Spleen (tissue), 11 donors: Measurements from ENCODE around the gene ITPR1. TPM values are rescaled to one million over a fixed set of nuclear protein-coding genes. Genes with fewer than 3 reads are reported as not detected.
A peak's percentile ranks its signal among the peaks of the same experiment; 100 is the strongest.

Experiments used
- DNase-seq: peaks from one replicate; pipeline ENCODE4 v3.0.0-alpha.2; 2020
- H3K27ac ChIP-seq, 8 donors: fragments of 200-600 bp; sonication (generic) in 7 of 8; 1 replicate in 4 of 8; 2 replicates in 4 of 8; pipeline versions ENCODE4 v1.5.0 to v1.8.0; 2016 to 2021; ENCODE audit warnings: inconsistent platforms in 4 of 8, mild to moderate bottlenecking in 4 of 8, moderate library complexity in 1 of 8
- H3K27me3 ChIP-seq, 7 donors: fragments of 200-600 bp; sonication (generic) in 6 of 7; replicated peaks in 1 of 7; 1 replicate in 4 of 7; 2 replicates in 3 of 7; pipeline versions ENCODE4 v1.5.0 to v1.8.0; 2016 to 2021; ENCODE audit warnings: inconsistent platforms in 3 of 7, mild to moderate bottlenecking in 1 of 7
- H3K36me3 ChIP-seq, 6 donors: fragments of 200-600 bp; sonication (generic) in 5 of 6; 1 replicate in 4 of 6; 2 replicates in 2 of 6; pipeline versions ENCODE4 v1.5.0 to v1.8.0; 2016 to 2021; ENCODE audit warnings: inconsistent platforms in 2 of 6
- H3K4me1 ChIP-seq, 6 donors: fragments of 200-600 bp; sonication (generic) in 5 of 6; 1 replicate in 3 of 6; 2 replicates in 3 of 6; pipeline versions ENCODE4 v1.5.0 to v1.8.0; 2016 to 2021; ENCODE audit warnings: inconsistent platforms in 3 of 6
- H3K4me3 ChIP-seq, 8 donors: fragments of 200-600 bp; sonication (generic) in 7 of 8; 1 replicate in 4 of 8; 2 replicates in 4 of 8; pipeline versions ENCODE4 v1.5.0 to v1.8.0; 2016 to 2021; ENCODE audit warnings: inconsistent platforms in 4 of 8, mild to moderate bottlenecking in 4 of 8, moderate library complexity in 2 of 8
- H3K9me3 ChIP-seq, 8 donors: fragments of 200-600 bp; sonication (generic) in 7 of 8; 1 replicate in 4 of 8; 2 replicates in 4 of 8; pipeline versions ENCODE4 v1.5.0 to v1.8.0; 2016 to 2021; ENCODE audit warnings: inconsistent platforms in 4 of 8
- CTCF ChIP-seq, 11 experiments: fragments of 200-600 bp in 7 of 11; fragments of 450-650 bp in 4 of 11; sonication (generic) in 4 of 11; IDR thresholded peaks in 8 of 11; conservative IDR thresholded peaks in 3 of 11; 1 replicate in 7 of 11; 2 replicates in 4 of 11; pipeline versions ENCODE4 v1.4.0 to v1.8.0; 2016 to 2021; ENCODE audit warnings: antibody characterized with exemption in 11 of 11, inconsistent platforms in 4 of 11, mild to moderate bottlenecking in 1 of 11
- POLR2A ChIP-seq, 3 donors: fragments of 450-650 bp; IDR thresholded peaks; one replicate each; pipeline ENCODE4 v1.5.1; 2017; ENCODE audit warnings: antibody characterized with exemption in 3 of 3, mild to moderate bottlenecking in 1 of 3
- POLR2AphosphoS5 ChIP-seq, 3 donors: sonication (generic); formaldehyde crosslinking; IDR thresholded peaks; one replicate each; pipeline ENCODE4 v1.5.1; 2017; ENCODE audit warnings: antibody characterized with exemption in 3 of 3
- WGBS, 5 donors: extraction: QIAGEN DNeasy Blood & Tissue Kit in 3 of 5; methylation state at CpG; one replicate each; pipeline versions ENCODE4 v1.1.5 to v1.1.7; 2013 to 2018; 5-methylcytosine and 5-hydroxymethylcytosine counted together
- intact Hi-C: fragments of 100-400 bp; cut with DNase I; formaldehyde crosslinking; loops from one replicate; pipeline ENCODE4 v1.15.0; 2023; ENCODE audit warnings: low total_unique reads
- polyA plus RNA-seq, 3 donors: library from polyadenylated mRNA; stranded (reverse); fragments of 200-250 nt; gene quantifications; one replicate each; pipeline ENCODE4 v1.2.1, GENCODE V29; 2013
- total RNA-seq, 7 donors: library from RNA; depleted of rRNA in 3 of 7; stranded (reverse); fragments of >200 nt in 3 of 7; fragmentation: NEBNext Ultra II Directional in 4 of 7; extraction: Animal tissue kit (Norgen Biotek cat#: 25700) in 4 of 7; gene quantifications; one replicate each; pipeline versions ENCODE4 v1.1.0 to v1.2.1, GENCODE V29; 2016 to 2021
- donor health status: healthy with polysubstance abuse.
- donor health status: DM: no; HTN: no; CAD: no; lungs with moderate emphysema.
- donor health status: DM: no; HTN: no; CAD: no.
- donor health status: Bipolar disorder and iron deficiency.
- donor health status: healthy.
- donor health status: DM: no; HTN: no; CAD: no.
- donor health status: DM: yes; HTN: yes; CAD: no.

The ITPR1 gene
- total and polyA plus RNA-seq, 10 donors = 17.5 to 194 (median 129) TPM

- Histone ChIP-seq H3K4me3 (no peak overlapping the region), H3K27me3 (no peaks in the 10 kb centered on the region), H3K27ac (no peak overlapping the region), H3K4me1 (peaks cover 22 to 78% (median 56%) of the 10 kb centered on the region in 6 donors), H3K9me3 (no peaks in the 10 kb centered on the region), H3K36me3 (peaks cover 0 to 85% (median 25%) of the 10 kb centered on the region in 6 donors)
- intact Hi-C loops = no loop called here
- TF ChIP-seq POLR2AphosphoS5 (IDR thresholded peaks at IDR 0.05) (no peak), CTCF (IDR thresholded peaks at IDR 0.05 in 8 of 11, conservative IDR thresholded peaks at IDR 0.05 in 3 of 11) (no peak), POLR2A (IDR thresholded peaks at IDR 0.05) (no peak)
- WGBS, 5 donors = 83 to 100% (median 88%) methylated on average over 1 of the region's 1 CpG
- no peak for DNase-seq
These were observed 330.2 kb downstream of the ITPR1 start for GRCh38 chr3:4823385-4823784.

GRCh38 chr3:4823986-4824925 is 331.1 kb downstream of the ITPR1 start:
- TF ChIP-seq POLR2A (IDR thresholded peaks at IDR 0.05) (no peak), POLR2AphosphoS5 (IDR thresholded peaks at IDR 0.05) (no peak), CTCF (IDR thresholded peaks at IDR 0.05 in 8 of 11, conservative IDR thresholded peaks at IDR 0.05 in 3 of 11) (no peak)
- DNase-seq = no peak
- Histone ChIP-seq H3K4me1 (peaks cover 24 to 87% (median 61%) of the 10 kb centered on the region in 6 donors), H3K27me3 (no peaks in the 10 kb centered on the region), H3K27ac (peak overlapping the region in 2 of 8 donors; percentile 30 to 34), H3K9me3 (no peaks in the 10 kb centered on the region), H3K4me3 (no peak overlapping the region), H3K36me3 (peaks cover 0 to 80% (median 16%) of the 10 kb centered on the region in 6 donors)
- intact Hi-C loops = no loop called here
- 94 to 97% (median 96%) methylated on average over 23 to 26 of the region's 26 CpGs for WGBS, 5 donors

- H3K27me3 ChIP-seq = no peaks in the 10 kb centered on the region
- peak overlapping the region in 5 of 8 donors; percentile 4 to 50 (median 34) for H3K27ac ChIP-seq
- TF ChIP-seq POLR2A (IDR thresholded peaks at IDR 0.05) = no peak
- no peak for TF ChIP-seq CTCF (IDR thresholded peaks at IDR 0.05 in 8 of 11, conservative IDR thresholded peaks at IDR 0.05 in 3 of 11)
- intact Hi-C loops = loop anchor here (5.0 kb wide), 1 partner anchor 157 kb away; no protein-coding TSS in a partner anchor
- H3K4me3 ChIP-seq = no peak overlapping the region
- H3K4me1 ChIP-seq = peaks cover 25 to 94% (median 67%) of the 10 kb centered on the region in 6 donors
- WGBS, 5 donors = 30 to 55% (median 41%) methylated on average over 3 of the region's 3 CpGs
- no peak for DNase-seq
- peaks cover 0 to 74% (median 11%) of the 10 kb centered on the region in 6 donors for H3K36me3 ChIP-seq
- no peaks in the 10 kb centered on the region for H3K9me3 ChIP-seq
These were observed 331.8 kb downstream of the ITPR1 start for GRCh38 chr3:4824926-4825325.
